Iris pigment epithelial cell (primary cell): Measurements from ENCODE around the gene ARHGEF26.

Experiments used
- DNase-seq: peaks from one replicate; pipeline ENCODE4 v3.0.0-alpha.2; 2011; ENCODE audit warnings: low read depth

ARHGEF26 gene

GRCh38 chr3:154210986-154211385, 89.8 kb downstream of the ARHGEF26 start:
- DNase-seq, result no peak

GRCh38 chr3:154214306-154214705, 93.1 kb downstream of the ARHGEF26 start:
- DNase-seq, result no peak

GRCh38 chr3:154217671-154218070, 96.5 kb downstream of the ARHGEF26 start:
- DNase-seq, result no peak

GRCh38 chr3:154218728-154219127, 97.5 kb downstream of the ARHGEF26 start:
- DNase-seq, result no peak

- no peak for DNase-seq
Observed at GRCh38 chr3:154220462-154220861, 99.3 kb downstream of the ARHGEF26 start.

- DNase-seq, result no peak
Observed at GRCh38 chr3:154223519-154223918, 102.3 kb downstream of the ARHGEF26 start.

- DNase-seq, result no peak
Observed at GRCh38 chr3:154224366-154224765, 103.2 kb downstream of the ARHGEF26 start.

- no peak for DNase-seq
Observed at GRCh38 chr3:154224866-154225265, 103.7 kb downstream of the ARHGEF26 start.

- DNase-seq, result no peak
Observed at GRCh38 chr3:154225536-154225935, 104.3 kb downstream of the ARHGEF26 start.

- no peak for DNase-seq
Observed at GRCh38 chr3:154227531-154227930, 106.3 kb downstream of the ARHGEF26 start.

- peak; percentile 81 for DNase-seq
Observed at GRCh38 chr3:154228561-154229216, 107.5 kb downstream of the ARHGEF26 start.

- DNase-seq, result peak; percentile 25
Observed at GRCh38 chr3:154229217-154229590, 108.0 kb downstream of the ARHGEF26 start.

GRCh38 chr3:154235330-154235729, 114.1 kb downstream of the ARHGEF26 start:
- DNase-seq, result peak; percentile 58

GRCh38 chr3:154236331-154236730, 115.1 kb downstream of the ARHGEF26 start:
- no peak for DNase-seq

- DNase-seq, result no peak
Observed at GRCh38 chr3:154240235-154240634, 119.0 kb downstream of the ARHGEF26 start.

GRCh38 chr3:154241496-154241895, 120.3 kb downstream of the ARHGEF26 start:
- DNase-seq, result no peak

- DNase-seq, result no peak
Observed at GRCh38 chr3:154242766-154243165, 121.6 kb downstream of the ARHGEF26 start.

GRCh38 chr3:154243353-154243752, 122.2 kb downstream of the ARHGEF26 start:
- DNase-seq, result peak; percentile 60

GRCh38 chr3:154244644-154245043, 123.5 kb downstream of the ARHGEF26 start:
- peak; percentile 73 for DNase-seq

GRCh38 chr3:154247806-154248415, 126.7 kb downstream of the ARHGEF26 start:
- no peak for DNase-seq

GRCh38 chr3:154250291-154250690, 129.1 kb downstream of the ARHGEF26 start:
- no peak for DNase-seq

- DNase-seq, result no peak
Observed at GRCh38 chr3:154251610-154252009, 130.4 kb downstream of the ARHGEF26 start.

- peak; percentile 86 for DNase-seq
Observed at GRCh38 chr3:154252759-154253638, 131.8 kb downstream of the ARHGEF26 start.
